ENCODE results near the gene PAM.
"Not testable (repeated sequence)": the region's sequence is repeated elsewhere in the genome, so short reads cannot be mapped to it uniquely, and the experiment has no call there.

The PAM gene

DNA sequence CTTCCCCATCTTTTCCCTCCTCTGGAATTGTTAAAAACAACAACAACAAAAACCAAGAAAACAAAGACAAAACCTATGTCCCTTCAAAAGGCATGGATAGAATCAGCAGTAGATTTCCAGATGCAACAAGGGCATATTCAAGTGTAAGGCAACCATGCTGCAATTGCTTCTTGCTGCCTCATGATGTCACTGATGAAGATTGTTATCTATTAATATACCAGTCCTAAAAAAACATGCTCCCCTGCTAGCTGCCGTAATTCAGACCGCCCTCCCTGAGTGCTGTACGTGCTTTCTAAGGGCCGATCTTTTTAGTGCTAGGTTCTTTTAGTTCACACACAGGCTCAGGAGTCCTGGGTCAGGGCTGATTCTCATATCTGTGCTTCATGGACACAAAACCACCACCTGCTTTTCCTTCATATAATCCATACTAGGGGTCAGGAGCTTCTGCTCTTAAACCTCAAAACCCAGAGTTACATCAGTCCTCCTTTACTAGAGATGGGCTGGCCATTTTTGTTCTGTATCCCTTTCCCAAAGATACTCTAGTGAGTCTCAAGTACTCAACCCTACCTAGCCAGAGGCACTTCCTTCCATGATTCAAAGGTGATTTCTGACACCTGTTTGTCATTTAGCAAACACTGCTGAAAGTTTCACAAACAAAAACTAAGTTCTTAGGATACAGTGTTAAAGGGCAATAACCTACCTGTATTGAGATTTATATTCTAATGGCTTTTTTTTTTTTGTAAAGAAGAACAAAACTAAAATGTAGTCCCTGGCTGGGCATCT is 282.8 kb downstream of the PAM start:
- Histone ChIP-seq H3K9me2 (replicated peaks; ENCODE audit: insufficient read depth, low read length) (no peaks in the 10 kb centered on the region), H3K9me3 (replicated peaks; ENCODE audit: insufficient read depth, low read length) (no peaks in the 10 kb centered on the region), H3F3A (ENCODE audit: insufficient read depth, low read length) (no peaks in the 10 kb centered on the region), H3K4me1 (ENCODE audit: low read length) (0 out of 2 replicates have a peak, but pooled peaks cover 3% of the 10 kb centered on the region), H3K4me3 (ENCODE audit: low read length) (no peak overlapping the region), H3K4me2 (ENCODE audit: low read depth, low read length) (no peak overlapping the region), H4K20me1 (ENCODE audit: insufficient read depth, low read length) (no peaks in the 10 kb centered on the region), H2AFZ (ENCODE audit: low read length) (no peak overlapping the region), H3K27ac (ENCODE audit: low read length) (no peak overlapping the region), H3K79me2 (ENCODE audit: low read length) (no peaks in the 10 kb centered on the region), H3K27me3 (replicated peaks; ENCODE audit: insufficient read depth, low read length) (no peaks in the 10 kb centered on the region), H3K36me3 (replicated peaks; ENCODE audit: insufficient read depth, low read length) (no peaks in the 10 kb centered on the region), H3K9ac (ENCODE audit: low read length) (no peak overlapping the region)
- no peak for TF ChIP-seq EZH2 (optimal IDR thresholded peaks at IDR 0.05; ENCODE audit: low read depth, low read length)
- no peak for TF ChIP-seq EZH2phosphoT487 (IDR thresholded peaks at IDR 0.05; ENCODE audit: low read length)
- TF ChIP-seq, protein P1, sequence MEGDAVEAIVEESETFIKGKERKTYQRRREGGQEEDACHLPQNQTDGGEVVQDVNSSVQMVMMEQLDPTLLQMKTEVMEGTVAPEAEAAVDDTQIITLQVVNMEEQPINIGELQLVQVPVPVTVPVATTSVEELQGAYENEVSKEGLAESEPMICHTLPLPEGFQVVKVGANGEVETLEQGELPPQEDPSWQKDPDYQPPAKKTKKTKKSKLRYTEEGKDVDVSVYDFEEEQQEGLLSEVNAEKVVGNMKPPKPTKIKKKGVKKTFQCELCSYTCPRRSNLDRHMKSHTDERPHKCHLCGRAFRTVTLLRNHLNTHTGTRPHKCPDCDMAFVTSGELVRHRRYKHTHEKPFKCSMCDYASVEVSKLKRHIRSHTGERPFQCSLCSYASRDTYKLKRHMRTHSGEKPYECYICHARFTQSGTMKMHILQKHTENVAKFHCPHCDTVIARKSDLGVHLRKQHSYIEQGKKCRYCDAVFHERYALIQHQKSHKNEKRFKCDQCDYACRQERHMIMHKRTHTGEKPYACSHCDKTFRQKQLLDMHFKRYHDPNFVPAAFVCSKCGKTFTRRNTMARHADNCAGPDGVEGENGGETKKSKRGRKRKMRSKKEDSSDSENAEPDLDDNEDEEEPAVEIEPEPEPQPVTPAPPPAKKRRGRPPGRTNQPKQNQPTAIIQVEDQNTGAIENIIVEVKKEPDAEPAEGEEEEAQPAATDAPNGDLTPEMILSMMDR (IDR thresholded peaks at IDR 0.05; ENCODE audit: low read length): no peak
- no peak for DNase-seq

DNA sequence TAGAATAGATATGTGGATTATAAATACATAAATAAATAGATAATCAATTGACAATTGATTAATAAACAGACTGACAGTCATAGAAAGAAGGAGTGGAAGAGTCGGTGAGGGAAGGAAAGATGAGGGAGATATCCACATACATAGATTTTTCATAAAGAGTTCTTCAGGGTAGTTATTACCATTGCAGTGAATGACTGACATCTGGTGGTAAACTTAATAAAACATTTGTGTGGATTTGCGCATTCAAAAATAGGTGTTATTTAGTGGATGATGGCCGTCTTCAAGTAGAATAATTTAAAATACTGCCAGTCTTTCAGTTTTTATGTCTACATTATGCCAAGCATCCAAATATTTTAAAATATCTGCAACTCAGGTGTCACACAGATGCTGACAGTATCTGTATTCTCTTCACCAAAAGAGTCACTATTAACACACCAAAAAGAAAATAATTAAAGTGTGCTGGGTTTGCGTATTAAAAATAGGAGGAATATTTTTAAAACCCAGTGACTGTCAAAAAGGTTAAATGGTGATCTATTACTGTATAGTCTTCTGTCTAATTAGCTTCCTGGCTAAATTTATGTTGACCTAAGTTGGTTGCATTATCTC is 286.1 kb downstream of the PAM start:
- Histone ChIP-seq H3K4me3 (ENCODE audit: low read length) (no peak overlapping the region), H3K9me2 (replicated peaks; ENCODE audit: insufficient read depth, low read length) (no peaks in the 10 kb centered on the region), H2AFZ (ENCODE audit: low read length) (no peak overlapping the region), H3K9me3 (replicated peaks; ENCODE audit: insufficient read depth, low read length) (no peaks in the 10 kb centered on the region), H3K27me3 (replicated peaks; ENCODE audit: insufficient read depth, low read length) (no peaks in the 10 kb centered on the region), H3K79me2 (ENCODE audit: low read length) (no peaks in the 10 kb centered on the region), H3K9ac (ENCODE audit: low read length) (no peak overlapping the region), H3K4me1 (ENCODE audit: low read length) (0 out of 2 replicates have a peak, but pooled peaks cover 3% of the 10 kb centered on the region), H3K4me2 (ENCODE audit: low read depth, low read length) (no peak overlapping the region), H3K27ac (ENCODE audit: low read length) (no peak overlapping the region), H3F3A (ENCODE audit: insufficient read depth, low read length) (no peaks in the 10 kb centered on the region), H3K36me3 (replicated peaks; ENCODE audit: insufficient read depth, low read length) (no peaks in the 10 kb centered on the region), H4K20me1 (ENCODE audit: insufficient read depth, low read length) (no peaks in the 10 kb centered on the region)
- TF ChIP-seq EZH2 (optimal IDR thresholded peaks at IDR 0.05; ENCODE audit: low read depth, low read length) (no peak), EZH2phosphoT487 (IDR thresholded peaks at IDR 0.05; ENCODE audit: low read length) (no peak)
- TF ChIP-seq, protein P1 (IDR thresholded peaks at IDR 0.05; ENCODE audit: low read length): peak; percentile 32
- DNase-seq: peak; percentile 49

- H3K36me3 ChIP-seq (replicated peaks; ENCODE audit: insufficient read depth, low read length); H3K4me2 ChIP-seq (ENCODE audit: low read depth, low read length); H3K4me1 ChIP-seq (ENCODE audit: low read length); H3K9me2 ChIP-seq (replicated peaks; ENCODE audit: insufficient read depth, low read length); H3K9ac ChIP-seq (ENCODE audit: low read length); H3K4me3 ChIP-seq (ENCODE audit: low read length); H3K79me2 ChIP-seq (ENCODE audit: low read length); H3K27ac ChIP-seq (ENCODE audit: low read length); DNase-seq; H3K27me3 ChIP-seq (replicated peaks; ENCODE audit: insufficient read depth, low read length); H2AFZ ChIP-seq (ENCODE audit: low read length); H3K9me3 ChIP-seq (replicated peaks; ENCODE audit: insufficient read depth, low read length); H3F3A ChIP-seq (ENCODE audit: insufficient read depth, low read length); H4K20me1 ChIP-seq (ENCODE audit: insufficient read depth, low read length): not testable (repeated sequence)
These were observed 291.6 kb downstream of the PAM start for GRCh38 chr5:103046706-103047105.

Data from MM.1S (cell line).